ENCODE measurements around the gene MED10.

The MED10 gene

GRCh38 chr5:6399980-6400910 is 21.9 kb upstream of the MED10 start:
- no peak for DNase-seq

GRCh38 chr5:6398570-6399230 is 20.4 kb upstream of the MED10 start:
- no peak for DNase-seq

- DNase-seq = no peak
Observed at GRCh38 chr5:6397536-6398269, 19.4 kb upstream of the MED10 start.

GRCh38 chr5:6396836-6397535 is 18.6 kb upstream of the MED10 start:
- DNase-seq = no peak

GRCh38 chr5:6396043-6396442 is 17.7 kb upstream of the MED10 start:
- no peak for DNase-seq

- no peak for DNase-seq
Observed at GRCh38 chr5:6395621-6396020, 17.3 kb upstream of the MED10 start.

- no peak for DNase-seq
Observed at GRCh38 chr5:6395102-6395445, 16.7 kb upstream of the MED10 start.

GRCh38 chr5:6394429-6395101 is 16.2 kb upstream of the MED10 start:
- DNase-seq = no peak

GRCh38 chr5:6393596-6394194 is 15.3 kb upstream of the MED10 start:
- no peak for DNase-seq

- no peak for DNase-seq
Observed at GRCh38 chr5:6392561-6392960, 14.2 kb upstream of the MED10 start.

- no peak for DNase-seq
Observed at GRCh38 chr5:6391151-6391550, 12.8 kb upstream of the MED10 start.

- DNase-seq = no peak
Observed at GRCh38 chr5:6389946-6390530, 11.7 kb upstream of the MED10 start.

GRCh38 chr5:6389397-6389796 is 11.1 kb upstream of the MED10 start:
- DNase-seq = no peak

GRCh38 chr5:6387970-6388369 is 9.6 kb upstream of the MED10 start:
- no peak for DNase-seq

- no peak for DNase-seq
Observed at GRCh38 chr5:6386271-6386670, 7.9 kb upstream of the MED10 start.

GRCh38 chr5:6384856-6385255 is 6.5 kb upstream of the MED10 start:
- no peak for DNase-seq

GRCh38 chr5:6383376-6383775 is 5.0 kb upstream of the MED10 start:
- DNase-seq = no peak

GRCh38 chr5:6379246-6379645 is 899 bp upstream of the MED10 start:
- DNase-seq = no peak

GRCh38 chr5:6378766-6379103 is 388 bp upstream of the MED10 start:
- no peak for DNase-seq

GRCh38 chr5:6377582-6377904 is 804 bp downstream of the MED10 start:
- DNase-seq = no peak

All from nucleus accumbens (tissue), 56 donors.